HG03521 (cell line): ENCODE measurements around the gene SEC16A.

Experiments
- ATAC-seq: cut with Tn5 transposase; IDR thresholded peaks from one replicate; pipeline ENCODE4 v1.9.1; 2021; ENCODE audit warnings: mild to moderate bottlenecking, moderate library complexity; ENCODE audit not compliant: unreplicated experiment

The SEC16A gene

GRCh38 chr9:136482793-136483588, at the start of gene SEC16A:
Gene SEC16A (minus strand): TSS chr9:136483040. CDS start chr9:136477615, 5,425 bp downstream.
- ATAC-seq: peak; percentile 57

- no peak for ATAC-seq
These were observed 49.3 kb upstream of the SEC16A start for GRCh38 chr9:136531904-136532798.

GRCh38 chr9:136531186-136531903, 48.5 kb upstream of the SEC16A start:
- ATAC-seq: no peak

- ATAC-seq: no peak
These were observed 47.7 kb upstream of the SEC16A start for GRCh38 chr9:136530461-136531089.

GRCh38 chr9:136529516-136530460, 46.9 kb upstream of the SEC16A start:
- no peak for ATAC-seq

GRCh38 chr9:136528716-136529341, 46.0 kb upstream of the SEC16A start:
- ATAC-seq: no peak

- no peak for ATAC-seq
These were observed 45.2 kb upstream of the SEC16A start for GRCh38 chr9:136527721-136528710.

GRCh38 chr9:136527131-136527530, 44.3 kb upstream of the SEC16A start:
- ATAC-seq: no peak

- no peak for ATAC-seq
These were observed 43.8 kb upstream of the SEC16A start for GRCh38 chr9:136526625-136527066.

GRCh38 chr9:136525841-136526499, 43.1 kb upstream of the SEC16A start:
- no peak for ATAC-seq

GRCh38 chr9:136525207-136525606, 42.4 kb upstream of the SEC16A start:
- ATAC-seq: no peak

GRCh38 chr9:136522314-136523237, 39.7 kb upstream of the SEC16A start:
- no peak for ATAC-seq

- ATAC-seq: no peak
These were observed 38.7 kb upstream of the SEC16A start for GRCh38 chr9:136521537-136521936.

- no peak for ATAC-seq
These were observed 37.3 kb upstream of the SEC16A start for GRCh38 chr9:136520053-136520540.

GRCh38 chr9:136519263-136520052, 36.6 kb upstream of the SEC16A start:
- no peak for ATAC-seq
